GM23338 (cell line): ENCODE measurements around the gene MFSD11.

Experiments used
- CTCF ChIP-seq, 2 experiments: fragments of 200-600 bp in 1 of 2; sonication (generic) in 1 of 2; conservative IDR thresholded peaks; 2 replicates each; pipeline versions ENCODE4 v1.5.1 to v1.6.1; 2016 to 2017; ENCODE audit warnings: antibody characterized with exemption in 2 of 2, low read depth in 2 of 2, mild to moderate bottlenecking in 2 of 2, moderate library complexity in 1 of 2
- REST ChIP-seq: IDR thresholded peaks from one replicate; pipeline ENCODE4 v1.6.1; 2018; ENCODE audit warnings: antibody characterized with exemption; ENCODE audit not compliant: unreplicated experiment

- TF ChIP-seq REST (no peak), CTCF (conservative IDR thresholded peaks at IDR 0.05; ENCODE audit: low read depth in 2 of 2) (no peak)
These were observed 17.4 kb downstream of the MFSD11 start for GRCh38 chr17:76755285-76755684.
